C4-2B (cell line): ENCODE measurements around the gene OAS1.

ENCODE experiments used
- H3K27ac ChIP-seq: fragments of 450-650 bp; 2 replicates; pipeline ENCODE4 v1.5.1; 2017
- CTCF ChIP-seq: fragments of 450-650 bp; conservative IDR thresholded peaks from 2 replicates; pipeline ENCODE4 v1.5.1; 2017; ENCODE audit warnings: mild to moderate bottlenecking
- ZFX ChIP-seq: fragments of 450-650 bp; IDR thresholded peaks from 2 replicates; pipeline ENCODE4 v1.6.1; 2017

The OAS1 gene

GRCh38 chr12:112937741-112938719, 31.3 kb downstream of the OAS1 start, which contains the start of gene OAS3:
OAS3 (plus strand) TSS chr12:112938474; CDS start chr12:112938531, 57 bp downstream.
- peak within 1 kb of the TSS; percentile 70 for H3K27ac ChIP-seq
- peak; percentile 35; the same call in 1 of the 2 replicates for TF ChIP-seq ZFX
- no peak for TF ChIP-seq CTCF

- TF ChIP-seq CTCF (no peak), ZFX (no peak)
- peak overlapping the region; percentile 70 for H3K27ac ChIP-seq
These were observed 32.0 kb downstream of the OAS1 start for GRCh38 chr12:112938751-112939150.

GRCh38 chr12:112939761-112940381, 33.1 kb downstream of the OAS1 start:
- TF ChIP-seq ZFX (no peak), CTCF (no peak)
- H3K27ac ChIP-seq: no peak overlapping the region

- TF ChIP-seq ZFX (no peak), CTCF (no peak)
- H3K27ac ChIP-seq: no peak overlapping the region
These were observed 35.0 kb downstream of the OAS1 start for GRCh38 chr12:112941528-112942335.

GRCh38 chr12:112942572-112942971, 35.8 kb downstream of the OAS1 start:
- H3K27ac ChIP-seq: no peak overlapping the region
- TF ChIP-seq ZFX: no peak
- no peak for TF ChIP-seq CTCF

- TF ChIP-seq ZFX (no peak), CTCF (no peak)
- H3K27ac ChIP-seq: no peak overlapping the region
These were observed 37.4 kb downstream of the OAS1 start for GRCh38 chr12:112944024-112944690.
